K562 (cell line): Measurements from ENCODE around the gene KCNK7. TPM values are rescaled to one million over a fixed set of nuclear protein-coding genes. Genes with fewer than 3 reads are reported as not detected.

Experiments
- ATF7 ChIP-seq: fragments of 450-650 bp; IDR thresholded peaks from 2 replicates; pipeline ENCODE4 v1.7.1; 2014; ENCODE audit warnings: mild to moderate bottlenecking, moderate library complexity
- BCOR ChIP-seq: fragments of 450-650 bp; IDR thresholded peaks from 2 replicates; pipeline ENCODE4 v1.6.1; 2016
- CREBBP ChIP-seq: IDR thresholded peaks from one replicate; pipeline ENCODE4 v1.6.1; 2012; ENCODE audit warnings: low read depth, mild to moderate bottlenecking, control low read depth, inconsistent platforms, low read length
- DPF2 ChIP-seq: fragments of 450-650 bp; IDR thresholded peaks from 2 replicates; pipeline ENCODE4 v1.6.1; 2016
- FOXJ2 ChIP-seq: fragments of 200-800 bp; sonication (Bioruptor generic); IDR thresholded peaks from 2 replicates; pipeline ENCODE4 v1.6.1; 2016; ENCODE audit warnings: missing genetic modification characterization, missing compliant biosample characterization
- HDAC6 ChIP-seq: IDR thresholded peaks from 2 replicates; pipeline ENCODE4 v1.6.1; 2012; ENCODE audit warnings: low read depth, mild to moderate bottlenecking, control low read depth, inconsistent platforms, low read length, moderate library complexity
- HNRNPUL1 ChIP-seq: fragments of 200-400 bp; formaldehyde crosslinking; IDR thresholded peaks from 2 replicates; pipeline ENCODE4 v1.6.1; 2017; ENCODE audit warnings: low read length
- MAFF ChIP-seq: IDR thresholded peaks from 2 replicates; pipeline ENCODE4 v1.6.1; 2012; ENCODE audit warnings: low read length, improper control_type of control experiment
- NR2C2 ChIP-seq, 2 experiments: fragments of 200-800 bp in 1 of 2; sonication (Bioruptor generic) in 1 of 2; sonication (generic) in 1 of 2; formaldehyde crosslinking in 1 of 2; IDR thresholded peaks; 2 replicates each; pipeline versions ENCODE4 v1.6.1 to v1.8.0; 2016 to 2022; ENCODE audit warnings: mild to moderate bottlenecking in 1 of 2, missing compliant biosample characterization in 1 of 2, missing genetic modification characterization in 1 of 2, missing genetic modification reagents in 1 of 2
- POLR2H ChIP-seq: IDR thresholded peaks from 2 replicates; pipeline ENCODE4 v1.6.1; 2016; ENCODE audit warnings: missing genetic modification characterization, low read depth, mild to moderate bottlenecking, control low read depth, missing compliant biosample characterization, moderate library complexity
- RBFOX2 ChIP-seq: fragments of 200-400 bp; formaldehyde crosslinking; IDR thresholded peaks from 2 replicates; pipeline ENCODE4 v1.6.1; 2017; ENCODE audit warnings: low read depth, mild to moderate bottlenecking, low read length, moderate library complexity
- TEAD1 ChIP-seq, 2 experiments: fragments of 450-650 bp in 1 of 2; sonication (generic) in 1 of 2; formaldehyde crosslinking; IDR thresholded peaks; 2 replicates each; pipeline versions ENCODE4 v1.4.0 to v1.8.0; 2020 to 2022; ENCODE audit warnings: mild to moderate bottlenecking in 2 of 2, missing genetic modification reagents in 1 of 2
- polyA plus RNA-seq, 8 experiments: library from polyadenylated mRNA; depleted of rRNA in 4 of 8; stranded (reverse) in 5 of 8; unstranded in 3 of 8; fragments of >200 nt; fragmentation: Nextera tagmentation in 2 of 8; fragmentation: Illumina TruSeq in 1 of 8; extraction: Ambion mirVana in 2 of 8; extraction: Trizol in 1 of 8; gene quantifications; 2 replicates each; pipeline versions ENCODE4 v1.2.1 to v1.2.3, GENCODE V29; 2011 to 2014; ENCODE audit warnings: inconsistent platforms in 1 of 8, missing spikeins in 1 of 8
- total RNA-seq, 7 experiments: library from RNA; depleted of rRNA in 6 of 7; stranded (reverse); fragments of >200 nt in 6 of 7; fragmentation: Illumina TruSeq in 2 of 7; extraction: Trizol in 2 of 7; gene quantifications; 2 replicates each; pipeline versions ENCODE4 v1.2.1 to v1.2.3, GENCODE V29; 2011 to 2021; ENCODE audit warnings: low replicate concordance in 1 of 7
- TF ChIP-seq, protein P1 (sequence below): sonication (generic); formaldehyde crosslinking; IDR thresholded peaks from 2 replicates; pipeline ENCODE4 v1.8.1; 2023; ENCODE audit warnings: mild to moderate bottlenecking, missing genetic modification reagents
- TF ChIP-seq, protein P2 (sequence below): sonication (generic); formaldehyde crosslinking; IDR thresholded peaks from 2 replicates; pipeline ENCODE4 v1.8.1; 2023; ENCODE audit warnings: mild to moderate bottlenecking, missing genetic modification reagents
- TF ChIP-seq, protein P3 (sequence below): fragments of 450-650 bp; IDR thresholded peaks from 2 replicates; pipeline ENCODE4 v1.6.1; 2017; ENCODE audit warnings: antibody characterized with exemption
- TF ChIP-seq, protein P4 (sequence below), 2 experiments: IDR thresholded peaks; 2 replicates each; pipeline ENCODE4 v1.6.1; 2012; ENCODE audit warnings: improper control_type of control experiment in 2 of 2, low read depth in 2 of 2, low read length in 2 of 2, borderline replicate concordance in 1 of 2
- TF ChIP-seq, protein P5 (sequence below): fragments of 250-450 bp; sonication (Bioruptor Pico); IDR thresholded peaks from 2 replicates; pipeline ENCODE4 v1.5.0; 2020; ENCODE audit warnings: mild to moderate bottlenecking

KCNK7 gene
- total and polyA plus RNA-seq, 9 of the 15 experiments (the other 6 are each of a cell fraction or from before 2014, with no cell fraction given), result 0.07 to 0.40 TPM; not detected in 7

DNA sequence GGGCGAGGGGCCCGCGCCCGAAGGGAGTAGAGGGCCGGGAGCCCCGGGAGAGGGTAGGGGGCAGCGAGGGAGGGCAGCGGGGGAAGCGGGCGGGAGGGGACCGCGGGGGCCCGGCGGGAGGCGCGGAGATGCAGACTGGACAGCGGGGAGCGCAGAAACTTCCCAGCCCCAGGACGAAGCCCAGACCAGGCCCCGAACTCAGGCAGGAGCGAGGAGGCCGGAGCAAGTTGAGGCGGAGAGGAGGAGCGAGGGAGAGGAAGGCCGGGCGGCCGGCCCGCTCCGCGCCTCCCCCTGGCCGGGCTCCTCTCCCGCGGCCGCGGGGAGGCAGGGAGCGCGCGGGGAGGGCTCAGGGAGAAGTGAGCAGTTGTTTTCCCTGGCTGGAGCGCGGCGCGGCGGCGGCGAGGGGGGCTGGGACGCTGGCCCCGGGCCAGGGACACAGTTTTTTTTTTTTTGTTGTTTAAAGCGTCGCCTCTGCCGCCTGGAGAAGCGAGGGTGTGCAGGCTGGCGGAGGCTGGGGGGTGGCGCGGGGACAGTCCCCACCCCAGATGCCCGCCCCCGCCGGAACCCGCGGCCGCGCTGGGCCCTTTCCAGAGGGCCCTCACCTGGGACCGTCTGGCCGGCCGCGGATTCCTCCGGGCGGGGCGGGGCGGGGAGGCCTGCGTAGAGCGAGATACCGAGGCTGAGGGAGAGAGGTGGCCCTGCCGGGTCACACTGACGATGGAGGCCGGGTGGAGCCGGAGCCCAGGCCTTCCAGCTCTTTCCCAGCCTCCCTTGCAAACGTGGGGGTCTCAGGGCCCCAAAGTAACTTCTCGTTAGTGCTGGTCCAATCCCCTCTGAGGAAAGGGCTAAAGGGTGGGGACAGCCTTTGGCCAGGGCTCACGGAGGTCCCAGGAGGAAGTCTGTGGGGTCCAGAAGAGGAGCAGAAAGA, 37.3 kb downstream of the KCNK7 start, which contains the start of gene LTBP3 (continued):
- TF ChIP-seq, protein P1, sequence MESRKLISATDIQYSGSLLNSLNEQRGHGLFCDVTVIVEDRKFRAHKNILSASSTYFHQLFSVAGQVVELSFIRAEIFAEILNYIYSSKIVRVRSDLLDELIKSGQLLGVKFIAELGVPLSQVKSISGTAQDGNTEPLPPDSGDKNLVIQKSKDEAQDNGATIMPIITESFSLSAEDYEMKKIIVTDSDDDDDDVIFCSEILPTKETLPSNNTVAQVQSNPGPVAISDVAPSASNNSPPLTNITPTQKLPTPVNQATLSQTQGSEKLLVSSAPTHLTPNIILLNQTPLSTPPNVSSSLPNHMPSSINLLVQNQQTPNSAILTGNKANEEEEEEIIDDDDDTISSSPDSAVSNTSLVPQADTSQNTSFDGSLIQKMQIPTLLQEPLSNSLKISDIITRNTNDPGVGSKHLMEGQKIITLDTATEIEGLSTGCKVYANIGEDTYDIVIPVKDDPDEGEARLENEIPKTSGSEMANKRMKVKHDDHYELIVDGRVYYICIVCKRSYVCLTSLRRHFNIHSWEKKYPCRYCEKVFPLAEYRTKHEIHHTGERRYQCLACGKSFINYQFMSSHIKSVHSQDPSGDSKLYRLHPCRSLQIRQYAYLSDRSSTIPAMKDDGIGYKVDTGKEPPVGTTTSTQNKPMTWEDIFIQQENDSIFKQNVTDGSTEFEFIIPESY (CRISPR knock-in tag), result no peak
- TF ChIP-seq NR2C2 (CRISPR knock-in tag; IDR thresholded peaks at IDR 0.05) (no peak), NR2C2 (tag; IDR thresholded peaks at IDR 0.05) (peak; percentile 47), POLR2H (tag) (no peak), HNRNPUL1 (no peak), MAFF (no peak), DPF2 (no peak), HDAC6 (no peak), TEAD1 (CRISPR knock-in tag; IDR thresholded peaks at IDR 0.05) (peak; percentile 63 to 75; a peak in 2 of 4 replicates), BCOR (no peak), ATF7 (0 out of 2 replicates have a peak, but pooled peaks have one; percentile 6), RBFOX2 (peak; percentile 74), CREBBP (no peak), FOXJ2 (tag) (peak; percentile 43; the same call in 1 of the 2 replicates)
- TF ChIP-seq, protein P2, sequence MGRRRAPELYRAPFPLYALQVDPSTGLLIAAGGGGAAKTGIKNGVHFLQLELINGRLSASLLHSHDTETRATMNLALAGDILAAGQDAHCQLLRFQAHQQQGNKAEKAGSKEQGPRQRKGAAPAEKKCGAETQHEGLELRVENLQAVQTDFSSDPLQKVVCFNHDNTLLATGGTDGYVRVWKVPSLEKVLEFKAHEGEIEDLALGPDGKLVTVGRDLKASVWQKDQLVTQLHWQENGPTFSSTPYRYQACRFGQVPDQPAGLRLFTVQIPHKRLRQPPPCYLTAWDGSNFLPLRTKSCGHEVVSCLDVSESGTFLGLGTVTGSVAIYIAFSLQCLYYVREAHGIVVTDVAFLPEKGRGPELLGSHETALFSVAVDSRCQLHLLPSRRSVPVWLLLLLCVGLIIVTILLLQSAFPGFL (CRISPR knock-in tag), result no peak
- TF ChIP-seq, protein P3, sequence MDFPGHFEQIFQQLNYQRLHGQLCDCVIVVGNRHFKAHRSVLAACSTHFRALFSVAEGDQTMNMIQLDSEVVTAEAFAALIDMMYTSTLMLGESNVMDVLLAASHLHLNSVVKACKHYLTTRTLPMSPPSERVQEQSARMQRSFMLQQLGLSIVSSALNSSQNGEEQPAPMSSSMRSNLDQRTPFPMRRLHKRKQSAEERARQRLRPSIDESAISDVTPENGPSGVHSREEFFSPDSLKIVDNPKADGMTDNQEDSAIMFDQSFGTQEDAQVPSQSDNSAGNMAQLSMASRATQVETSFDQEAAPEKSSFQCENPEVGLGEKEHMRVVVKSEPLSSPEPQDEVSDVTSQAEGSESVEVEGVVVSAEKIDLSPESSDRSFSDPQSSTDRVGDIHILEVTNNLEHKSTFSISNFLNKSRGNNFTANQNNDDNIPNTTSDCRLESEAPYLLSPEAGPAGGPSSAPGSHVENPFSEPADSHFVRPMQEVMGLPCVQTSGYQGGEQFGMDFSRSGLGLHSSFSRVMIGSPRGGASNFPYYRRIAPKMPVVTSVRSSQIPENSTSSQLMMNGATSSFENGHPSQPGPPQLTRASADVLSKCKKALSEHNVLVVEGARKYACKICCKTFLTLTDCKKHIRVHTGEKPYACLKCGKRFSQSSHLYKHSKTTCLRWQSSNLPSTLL, result no peak
- TF ChIP-seq, protein P4, sequence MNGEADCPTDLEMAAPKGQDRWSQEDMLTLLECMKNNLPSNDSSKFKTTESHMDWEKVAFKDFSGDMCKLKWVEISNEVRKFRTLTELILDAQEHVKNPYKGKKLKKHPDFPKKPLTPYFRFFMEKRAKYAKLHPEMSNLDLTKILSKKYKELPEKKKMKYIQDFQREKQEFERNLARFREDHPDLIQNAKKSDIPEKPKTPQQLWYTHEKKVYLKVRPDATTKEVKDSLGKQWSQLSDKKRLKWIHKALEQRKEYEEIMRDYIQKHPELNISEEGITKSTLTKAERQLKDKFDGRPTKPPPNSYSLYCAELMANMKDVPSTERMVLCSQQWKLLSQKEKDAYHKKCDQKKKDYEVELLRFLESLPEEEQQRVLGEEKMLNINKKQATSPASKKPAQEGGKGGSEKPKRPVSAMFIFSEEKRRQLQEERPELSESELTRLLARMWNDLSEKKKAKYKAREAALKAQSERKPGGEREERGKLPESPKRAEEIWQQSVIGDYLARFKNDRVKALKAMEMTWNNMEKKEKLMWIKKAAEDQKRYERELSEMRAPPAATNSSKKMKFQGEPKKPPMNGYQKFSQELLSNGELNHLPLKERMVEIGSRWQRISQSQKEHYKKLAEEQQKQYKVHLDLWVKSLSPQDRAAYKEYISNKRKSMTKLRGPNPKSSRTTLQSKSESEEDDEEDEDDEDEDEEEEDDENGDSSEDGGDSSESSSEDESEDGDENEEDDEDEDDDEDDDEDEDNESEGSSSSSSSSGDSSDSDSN (IDR thresholded peaks at IDR 0.05; ENCODE audit: borderline replicate concordance in 1 of 2, low read depth in 2 of 2, low read length in 2 of 2), result peak; percentile 89 to 90; a peak in 3 of 4 replicates
- TF ChIP-seq, protein P5, sequence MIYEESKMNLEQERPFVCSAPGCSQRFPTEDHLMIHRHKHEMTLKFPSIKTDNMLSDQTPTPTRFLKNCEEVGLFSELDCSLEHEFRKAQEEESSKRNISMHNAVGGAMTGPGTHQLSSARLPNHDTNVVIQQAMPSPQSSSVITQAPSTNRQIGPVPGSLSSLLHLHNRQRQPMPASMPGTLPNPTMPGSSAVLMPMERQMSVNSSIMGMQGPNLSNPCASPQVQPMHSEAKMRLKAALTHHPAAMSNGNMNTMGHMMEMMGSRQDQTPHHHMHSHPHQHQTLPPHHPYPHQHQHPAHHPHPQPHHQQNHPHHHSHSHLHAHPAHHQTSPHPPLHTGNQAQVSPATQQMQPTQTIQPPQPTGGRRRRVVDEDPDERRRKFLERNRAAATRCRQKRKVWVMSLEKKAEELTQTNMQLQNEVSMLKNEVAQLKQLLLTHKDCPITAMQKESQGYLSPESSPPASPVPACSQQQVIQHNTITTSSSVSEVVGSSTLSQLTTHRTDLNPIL (CRISPR knock-in tag), result no peak
